IMR-90 (cell line): ENCODE measurements around the gene ZNF862. TPM values are rescaled to one million over a fixed set of nuclear protein-coding genes. Genes with fewer than 3 reads are reported as not detected.

Experiments used
- ATAC-seq: fragments of 200-7000 bp; cut with Tn5 transposase; 2 replicates; pipeline ENCODE4 v1.9.1; 2020; ENCODE audit warnings: low read depth, mild to moderate bottlenecking, moderate library complexity
- BruUV-seq: library from RNA; stranded (reverse); fragments of 400-500 nt; replicated peaks from 2 replicates; lab custom pipeline; 2021; lab: Mats Ljungman, UMichigan
- CTCF ChIA-PET: fragments of 300-600 bp; formaldehyde crosslinking; extraction: SDS; loops from one replicate; lab custom pipeline; 2021; ENCODE audit warnings: antibody characterized with exemption; lab: Yijun Ruan, JAX
- POLR2A ChIA-PET: fragments of 300-600 bp; sonication (Branson Sonifier 250); formaldehyde crosslinking; loops from one replicate; lab custom pipeline; 2022; ENCODE audit warnings: antibody characterized with exemption; ENCODE audit not compliant: unreplicated experiment; lab: Charles Lee
- DNase-seq: peaks from one replicate; pipeline ENCODE4 v3.0.0; 2013
- H2AFZ ChIP-seq: replicated peaks from 2 replicates; pipeline ENCODE3; 2013; ENCODE audit warnings: low read length, mild to moderate bottlenecking; ENCODE audit not compliant: poor library complexity
- H2AK5ac ChIP-seq: 2 replicates; pipeline ENCODE4 v1.6.1; 2013; ENCODE audit warnings: low read depth, low read length, inconsistent platforms
- H2AK9ac ChIP-seq: replicated peaks from 2 replicates; pipeline ENCODE3; 2013; ENCODE audit warnings: mild to moderate bottlenecking, low read depth, low read length, moderate library complexity; ENCODE audit not compliant: poor library complexity
- H2BK120ac ChIP-seq: 2 replicates; pipeline ENCODE4 v1.6.1; 2013; ENCODE audit warnings: low read depth, low read length, inconsistent platforms
- H2BK15ac ChIP-seq: 3 replicates; pipeline ENCODE4 v1.6.1; 2013; ENCODE audit warnings: low read depth, low read length, inconsistent platforms
- H2BK20ac ChIP-seq: 2 replicates; pipeline ENCODE4 v1.6.1; 2013; ENCODE audit warnings: low read depth, mild to moderate bottlenecking, inconsistent platforms, low read length, moderate library complexity
- H2BK5ac ChIP-seq: 2 replicates; pipeline ENCODE4 v1.6.1; 2013; ENCODE audit warnings: mild to moderate bottlenecking, low read depth, low read length, inconsistent platforms; ENCODE audit not compliant: poor library complexity, severe bottlenecking
- H3K14ac ChIP-seq: replicated peaks from 2 replicates; pipeline ENCODE4 v1.6.1; 2013; ENCODE audit warnings: low read depth, low read length, inconsistent platforms
- H3K18ac ChIP-seq: 2 replicates; pipeline ENCODE4 v1.6.1; 2013; ENCODE audit warnings: low read depth, low read length, control low read depth
- H3K23ac ChIP-seq: 2 replicates; pipeline ENCODE4 v1.6.1; 2013; ENCODE audit warnings: low read depth, low read length, inconsistent platforms
- H3K27ac ChIP-seq: 2 replicates; pipeline ENCODE4 v1.5.1; 2013; ENCODE audit warnings: mild to moderate bottlenecking, control low read depth, low read length; ENCODE audit not compliant: insufficient read depth
- H3K27me3 ChIP-seq: 2 replicates; pipeline ENCODE4 v1.6.1; 2013; ENCODE audit warnings: low read length; ENCODE audit not compliant: control insufficient read depth, insufficient read depth
- H3K36me3 ChIP-seq: 2 replicates; pipeline ENCODE4 v1.6.1; 2013; ENCODE audit warnings: low read length, mixed read lengths; ENCODE audit not compliant: control insufficient read depth, insufficient read depth
- H3K4ac ChIP-seq: 2 replicates; pipeline ENCODE4 v1.6.1; 2013; ENCODE audit warnings: low read depth, low read length, inconsistent platforms
- H3K4me1 ChIP-seq: 2 replicates; pipeline ENCODE4 v1.6.1; 2013; ENCODE audit warnings: low read length, mixed read lengths; ENCODE audit not compliant: control insufficient read depth, insufficient read depth
- H3K4me2 ChIP-seq: 2 replicates; pipeline ENCODE4 v1.6.1; 2013; ENCODE audit warnings: low read depth, mild to moderate bottlenecking, control low read depth, low read length, moderate library complexity
- H3K4me3 ChIP-seq: 2 replicates; pipeline ENCODE4 v1.5.1; 2013; ENCODE audit warnings: low read depth, mild to moderate bottlenecking, control low read depth, low read length, moderate library complexity; ENCODE audit not compliant: insufficient read depth
- H3K56ac ChIP-seq: 2 replicates; pipeline ENCODE4 v1.6.1; 2013; ENCODE audit warnings: low read length, inconsistent platforms; ENCODE audit not compliant: insufficient read depth; ENCODE audit errors: extremely low read depth
- H3K79me1 ChIP-seq, 2 experiments: 2 replicates each; pipeline ENCODE4 v1.6.1; 2013; ENCODE audit warnings: low read length in 2 of 2, inconsistent platforms in 1 of 2, low read depth in 1 of 2
- H3K9ac ChIP-seq: 2 replicates; pipeline ENCODE4 v1.6.1; 2013; ENCODE audit warnings: low read depth, low read length, control low read depth
- H3K9me1 ChIP-seq: 2 replicates; pipeline ENCODE4 v1.6.1; 2013; ENCODE audit warnings: low read length, inconsistent platforms; ENCODE audit not compliant: insufficient read depth
- H3K9me3 ChIP-seq: 2 replicates; pipeline ENCODE4 v1.6.1; 2013; ENCODE audit warnings: low read length; ENCODE audit not compliant: control insufficient read depth, insufficient read depth
- H4K20me1 ChIP-seq: 2 replicates; pipeline ENCODE4 v1.6.1; 2013; ENCODE audit warnings: low read length, inconsistent platforms; ENCODE audit not compliant: insufficient read depth
- H4K5ac ChIP-seq: 2 replicates; pipeline ENCODE4 v1.6.1; 2013; ENCODE audit warnings: mild to moderate bottlenecking, low read depth, low read length, control low read depth
- H4K8ac ChIP-seq, 2 experiments: 2 replicates each; pipeline ENCODE4 v1.6.1; 2013; ENCODE audit warnings: low read depth in 2 of 2, low read length in 2 of 2, control low read depth in 1 of 2, inconsistent platforms in 1 of 2
- H4K91ac ChIP-seq: 2 replicates; pipeline ENCODE4 v1.6.1; 2013; ENCODE audit warnings: low read depth, low read length, inconsistent platforms; ENCODE audit not compliant: insufficient read depth
- BHLHE40 ChIP-seq: fragments of 150-350 bp; IDR thresholded peaks from 2 replicates; pipeline ENCODE4 v1.6.1; 2016; ENCODE audit warnings: mild to moderate bottlenecking, low read depth, low read length
- CEBPB ChIP-seq: IDR thresholded peaks from 2 replicates; pipeline ENCODE4 v1.6.1; 2012; ENCODE audit warnings: low read depth, low read length, improper control_type of control experiment
- CHD1 ChIP-seq: IDR thresholded peaks from 2 replicates; pipeline ENCODE4 v1.6.1; 2012; ENCODE audit warnings: low read depth, low read length, improper control_type of control experiment
- CTCF ChIP-seq: conservative IDR thresholded peaks from 2 replicates; pipeline ENCODE4 v1.5.1; 2012; ENCODE audit warnings: mild to moderate bottlenecking, low read depth, low read length, improper control_type of control experiment
- FOS ChIP-seq: fragments of 150-350 bp; IDR thresholded peaks from 2 replicates; pipeline ENCODE4 v1.6.1; 2016; ENCODE audit warnings: low read depth, low read length
- NFE2L2 ChIP-seq: fragments of 150-350 bp; IDR thresholded peaks from 2 replicates; pipeline ENCODE4 v1.6.1; 2016; ENCODE audit warnings: low read depth, mild to moderate bottlenecking, low read length
- RCOR1 ChIP-seq: IDR thresholded peaks from 2 replicates; pipeline ENCODE4 v1.6.1; 2012; ENCODE audit warnings: mild to moderate bottlenecking, low read length, improper control_type of control experiment; ENCODE audit not compliant: insufficient replicate concordance
- SMC3 ChIP-seq: fragments of 150-350 bp; IDR thresholded peaks from 2 replicates; pipeline ENCODE4 v1.6.1; 2016; ENCODE audit warnings: low read depth, mild to moderate bottlenecking, antibody characterized with exemption, low read length, moderate library complexity
- USF2 ChIP-seq: fragments of 150-350 bp; IDR thresholded peaks from 2 replicates; pipeline ENCODE4 v1.6.1; 2017; ENCODE audit warnings: mild to moderate bottlenecking, antibody characterized with exemption, low read length, low read depth
- WGBS, 2 experiments: methylation state at CpG; one replicate each; pipeline versions ENCODE4 v1.1.5 to v1.1.7; 2013; ENCODE audit warnings: missing lambda C conversion rate in 2 of 2; ENCODE audit not compliant: insufficient read length in 1 of 2; ENCODE audit errors: extremely low coverage in 2 of 2; 5-methylcytosine and 5-hydroxymethylcytosine counted together
- dilution Hi-C: fragments of 300-500 bp; cut with HindIII; formaldehyde crosslinking; loops from one replicate; pipeline ENCODE4 v1.14.3; 2018; ENCODE audit warnings: low sequenced_read_pairs; ENCODE audit not compliant: unreplicated experiment
- in situ Hi-C: fragments of 300-500 bp; cut with MboI; formaldehyde crosslinking; loops from 3 replicates; pipeline ENCODE4 v1.14.3; 2019; ENCODE audit warnings: low sequenced_read_pairs, inconsistent platforms, mixed read lengths
- intact Hi-C: fragments of 100-400 bp; cut with micrococcal nuclease; formaldehyde crosslinking; loops from 2 replicates; pipeline ENCODE4 v1.10.0; 2022
- polyA plus RNA-seq, 3 experiments: library from polyadenylated mRNA; depleted of rRNA; stranded (reverse); fragments of >200 nt; gene quantifications; 2 replicates each; pipeline ENCODE4 v1.2.3, GENCODE V29; 2012; ENCODE audit warnings: low replicate concordance in 1 of 3
- total RNA-seq: library from RNA; depleted of rRNA; stranded (reverse); fragments of >200 nt; gene quantifications from 2 replicates; pipeline ENCODE4 v1.2.3, GENCODE V29; 2012
- TF ChIP-seq, protein P1 (sequence below): fragments of 150-350 bp; IDR thresholded peaks from 2 replicates; pipeline ENCODE4 v1.6.1; 2016; ENCODE audit warnings: low read depth, mild to moderate bottlenecking, low read length, moderate library complexity, borderline replicate concordance

ZNF862 gene
- total and polyA plus RNA-seq, 2 of the 4 experiments (the other 2 are of a cell fraction) = 5.9 to 10.8 TPM

DNA sequence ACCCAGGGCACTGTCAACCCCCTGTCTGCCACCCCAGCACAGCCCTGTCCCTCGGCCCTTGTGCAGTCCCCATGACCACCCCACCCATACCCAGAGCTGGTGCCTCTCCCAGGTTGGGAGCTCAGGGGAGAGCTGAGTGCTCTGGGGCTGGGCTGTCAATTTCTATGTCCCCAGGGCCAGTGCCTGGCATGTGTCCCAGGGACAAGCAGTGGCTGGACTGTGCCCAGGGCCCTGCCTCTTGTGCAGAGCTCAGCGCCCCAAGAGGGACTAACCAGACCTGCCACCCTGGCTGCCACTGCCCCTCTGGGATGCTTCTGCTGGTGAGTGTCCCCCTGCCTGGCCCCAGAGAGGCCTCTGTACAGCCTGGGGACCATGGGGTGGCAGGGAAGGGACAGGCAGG, 29.0 kb upstream of the ZNF862 start:
- no peak for ATAC-seq
- ChIA-PET POLR2A (no interaction called here), CTCF (no interaction called here)
- peaks cover 23% of the 10 kb centered on the region for H3K27me3 ChIP-seq
- no peaks in the 10 kb centered on the region for H3K9me1 ChIP-seq
- no peak overlapping the region for H2BK20ac ChIP-seq
- no peak overlapping the region for H2BK5ac ChIP-seq
- no peak overlapping the region for H2AK9ac ChIP-seq
- H3K4me1 ChIP-seq = no peaks in the 10 kb centered on the region
- H3K4ac ChIP-seq = no peak overlapping the region
- no peak overlapping the region for H3K4me2 ChIP-seq
- no peak overlapping the region for H4K91ac ChIP-seq
- no peaks in the 10 kb centered on the region for H3K9me3 ChIP-seq
- no peak for DNase-seq
- no peak overlapping the region for H3K4me3 ChIP-seq
- H3K27ac ChIP-seq = no peak overlapping the region
- no TSS peak for BruUV-seq
- TF ChIP-seq FOS = no peak
- TF ChIP-seq RCOR1 = no peak
- TF ChIP-seq SMC3 = no peak
- no peak for TF ChIP-seq NFE2L2
- no peak for TF ChIP-seq CEBPB
- no peak for TF ChIP-seq CTCF
- no peak for TF ChIP-seq USF2
- TF ChIP-seq, protein P1, sequence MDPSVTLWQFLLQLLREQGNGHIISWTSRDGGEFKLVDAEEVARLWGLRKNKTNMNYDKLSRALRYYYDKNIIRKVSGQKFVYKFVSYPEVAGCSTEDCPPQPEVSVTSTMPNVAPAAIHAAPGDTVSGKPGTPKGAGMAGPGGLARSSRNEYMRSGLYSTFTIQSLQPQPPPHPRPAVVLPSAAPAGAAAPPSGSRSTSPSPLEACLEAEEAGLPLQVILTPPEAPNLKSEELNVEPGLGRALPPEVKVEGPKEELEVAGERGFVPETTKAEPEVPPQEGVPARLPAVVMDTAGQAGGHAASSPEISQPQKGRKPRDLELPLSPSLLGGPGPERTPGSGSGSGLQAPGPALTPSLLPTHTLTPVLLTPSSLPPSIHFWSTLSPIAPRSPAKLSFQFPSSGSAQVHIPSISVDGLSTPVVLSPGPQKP = no peak
- no peak for TF ChIP-seq BHLHE40
- TF ChIP-seq CHD1 = no peak
- H4K8ac ChIP-seq = no peak overlapping the region
- no peak overlapping the region for H2AK5ac ChIP-seq
- H2BK15ac ChIP-seq = no peak overlapping the region
- no peaks in the 10 kb centered on the region for H3K79me1 ChIP-seq
- no peak overlapping the region for H3K23ac ChIP-seq
- H3K56ac ChIP-seq = no peak overlapping the region
- H2AFZ ChIP-seq = no peak overlapping the region
- WGBS, 2 experiments = 60% methylated on average over 1 of the region's 2 CpGs; no CpG with 5 or more reads in 1 of the 2 experiments
- in situ Hi-C loops (no loop called here), intact Hi-C loops (no loop called here), dilution Hi-C loops (no loop called here)
- no peak overlapping the region for H3K9ac ChIP-seq
- H3K18ac ChIP-seq = no peak overlapping the region
- H2BK120ac ChIP-seq = no peak overlapping the region
- H4K5ac ChIP-seq = no peak overlapping the region
- H4K20me1 ChIP-seq = no peaks in the 10 kb centered on the region
- no peaks in the 10 kb centered on the region for H3K36me3 ChIP-seq
- no peak overlapping the region for H3K14ac ChIP-seq
